Measurements from ENCODE around the gene SLC35F1.

GRCh38 chr6:118350881-118351430, 443.9 kb downstream of the SLC35F1 start:
- no peak for TF ChIP-seq ELK1 (IDR thresholded peaks at IDR 0.05; ENCODE audit: low read depth, low read length)
- TF ChIP-seq, protein P1, sequence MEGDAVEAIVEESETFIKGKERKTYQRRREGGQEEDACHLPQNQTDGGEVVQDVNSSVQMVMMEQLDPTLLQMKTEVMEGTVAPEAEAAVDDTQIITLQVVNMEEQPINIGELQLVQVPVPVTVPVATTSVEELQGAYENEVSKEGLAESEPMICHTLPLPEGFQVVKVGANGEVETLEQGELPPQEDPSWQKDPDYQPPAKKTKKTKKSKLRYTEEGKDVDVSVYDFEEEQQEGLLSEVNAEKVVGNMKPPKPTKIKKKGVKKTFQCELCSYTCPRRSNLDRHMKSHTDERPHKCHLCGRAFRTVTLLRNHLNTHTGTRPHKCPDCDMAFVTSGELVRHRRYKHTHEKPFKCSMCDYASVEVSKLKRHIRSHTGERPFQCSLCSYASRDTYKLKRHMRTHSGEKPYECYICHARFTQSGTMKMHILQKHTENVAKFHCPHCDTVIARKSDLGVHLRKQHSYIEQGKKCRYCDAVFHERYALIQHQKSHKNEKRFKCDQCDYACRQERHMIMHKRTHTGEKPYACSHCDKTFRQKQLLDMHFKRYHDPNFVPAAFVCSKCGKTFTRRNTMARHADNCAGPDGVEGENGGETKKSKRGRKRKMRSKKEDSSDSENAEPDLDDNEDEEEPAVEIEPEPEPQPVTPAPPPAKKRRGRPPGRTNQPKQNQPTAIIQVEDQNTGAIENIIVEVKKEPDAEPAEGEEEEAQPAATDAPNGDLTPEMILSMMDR (IDR thresholded peaks at IDR 0.05 in 2 of 3, conservative IDR thresholded peaks at IDR 0.05 in 1 of 3; ENCODE audit: control insufficient read depth in 2 of 3, extremely low read depth in 1 of 3, insufficient read depth in 1 of 3, low read depth in 3 of 3, low read length in 3 of 3), result no peak
